HG03025 (cell line): ENCODE data around the gene SELENOO.

ENCODE experiments used
- ATAC-seq: cut with Tn5 transposase; IDR thresholded peaks from one replicate; pipeline ENCODE4 v1.9.1; 2021; ENCODE audit warnings: mild to moderate bottlenecking, moderate library complexity; ENCODE audit not compliant: unreplicated experiment, low FRiP score

Gene SELENOO

DNA sequence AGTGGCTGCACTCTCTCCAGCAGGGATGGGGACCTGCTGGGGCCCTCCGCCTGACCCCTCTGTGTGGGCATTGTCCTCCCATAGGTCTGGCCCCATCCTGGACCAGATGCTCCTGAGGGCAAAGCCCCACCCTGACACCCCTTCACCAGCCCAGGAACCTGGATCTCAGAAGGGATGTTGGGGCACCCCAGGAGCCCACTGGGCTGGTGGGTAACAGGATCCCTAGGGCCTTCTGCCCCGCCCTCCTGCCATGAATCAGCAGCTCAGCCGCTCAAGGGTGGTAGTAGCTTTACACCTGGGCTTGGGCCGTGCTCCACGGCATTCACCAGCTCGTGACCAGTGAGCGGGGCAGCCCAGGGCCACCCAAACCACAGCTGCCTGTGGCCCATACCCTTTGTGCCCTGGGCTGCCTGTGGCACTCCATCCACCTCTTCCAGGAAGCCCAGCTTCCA is 61.7 kb downstream of the SELENOO start:
- no peak for ATAC-seq

DNA sequence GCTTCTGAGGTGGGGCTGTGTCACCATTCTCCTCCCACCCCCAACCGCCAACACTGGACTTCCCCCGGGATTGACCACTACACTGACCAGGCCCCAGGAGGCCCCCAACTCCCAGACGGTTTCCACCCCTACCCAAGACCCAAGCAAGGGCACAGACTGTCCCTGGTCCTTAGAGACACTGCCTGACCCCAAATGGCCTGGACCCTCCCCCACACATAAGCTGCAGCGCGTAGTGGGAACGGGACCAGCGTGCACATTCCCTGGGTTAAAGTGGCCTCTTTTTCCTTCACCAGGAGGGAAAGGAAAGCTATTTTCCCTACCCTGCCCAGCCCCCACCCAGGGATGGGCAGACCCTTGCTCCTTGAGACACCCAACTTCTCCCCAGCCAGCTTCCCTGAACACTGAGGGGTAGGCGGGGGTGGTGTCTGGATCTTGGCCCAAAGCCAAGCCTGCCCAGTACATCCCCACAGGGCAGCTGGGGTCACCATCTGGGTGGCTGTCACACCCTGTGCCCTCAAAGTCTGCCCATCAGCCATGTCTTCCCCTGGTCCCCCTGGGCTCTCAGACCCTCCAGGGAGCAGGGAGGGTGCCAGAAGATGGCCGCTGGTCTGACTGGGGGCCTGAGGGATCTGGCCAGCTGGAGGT is 62.3 kb downstream of the SELENOO start:
- no peak for ATAC-seq

DNA sequence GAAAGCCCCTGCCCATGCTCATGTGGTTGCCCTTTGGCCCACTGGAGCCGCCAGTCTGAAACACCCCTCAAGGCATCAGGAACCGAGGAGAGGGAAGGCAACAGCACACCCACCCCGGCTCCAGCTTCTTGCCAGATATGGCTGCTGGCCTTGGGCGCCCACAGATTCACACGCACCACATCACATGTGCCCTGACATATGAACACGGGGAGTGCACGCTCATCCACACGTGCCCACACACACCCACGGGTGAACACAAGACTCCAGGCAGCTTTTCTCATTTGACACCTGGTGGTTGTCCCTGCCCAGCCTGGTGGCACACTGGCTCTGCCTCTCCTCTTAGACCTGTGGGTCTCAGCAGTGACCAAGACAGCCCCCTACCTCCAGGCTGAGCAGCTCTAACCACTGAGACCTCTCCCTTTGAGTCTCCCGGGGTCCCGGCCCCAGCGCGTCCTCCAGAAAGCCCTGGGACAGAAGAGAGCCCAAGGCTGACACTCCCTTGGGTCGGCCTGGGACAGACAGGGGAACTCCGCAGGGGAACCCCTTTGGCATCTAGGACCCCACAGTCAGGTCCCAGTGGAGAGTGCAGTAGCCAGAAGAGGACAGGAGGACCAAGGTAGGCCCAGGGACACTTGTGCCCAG is 63.4 kb downstream of the SELENOO start:
- no peak for ATAC-seq

DNA sequence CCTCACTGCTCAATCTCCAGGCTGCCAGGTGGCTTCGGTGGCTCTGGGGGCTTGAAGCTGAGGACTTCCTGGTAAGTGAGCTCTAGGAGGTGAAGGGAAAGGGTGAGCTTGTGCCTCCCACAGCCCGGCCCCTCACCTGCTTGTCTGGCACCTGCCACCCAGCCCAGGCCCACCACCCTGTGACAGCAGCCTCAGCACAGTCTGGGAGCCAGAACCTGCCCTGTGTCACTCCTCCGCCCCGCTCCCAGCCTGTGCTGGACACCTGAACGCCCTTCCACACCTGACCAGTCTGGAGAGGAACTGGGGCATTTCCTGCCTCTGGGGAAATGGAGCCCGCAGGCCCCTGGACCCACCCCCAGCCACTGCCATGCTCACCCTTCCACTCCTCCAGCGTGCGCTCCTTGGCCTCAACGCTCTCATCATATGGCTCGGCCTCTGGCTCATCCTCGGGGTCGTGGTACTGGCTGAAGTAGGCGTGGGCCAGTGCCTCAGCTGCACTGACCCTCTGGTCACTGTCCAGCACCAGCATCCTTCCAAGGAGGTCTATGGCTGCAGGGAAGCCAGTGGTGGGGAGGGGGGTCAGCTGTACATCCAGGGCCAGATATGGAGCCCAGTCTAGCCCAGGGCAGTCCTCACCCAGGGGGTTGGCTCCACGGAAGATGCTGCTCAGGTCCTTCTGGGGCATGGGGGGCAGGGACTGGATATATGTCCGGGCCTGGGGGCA is 64.3 kb downstream of the SELENOO start:
- ATAC-seq = no peak

DNA sequence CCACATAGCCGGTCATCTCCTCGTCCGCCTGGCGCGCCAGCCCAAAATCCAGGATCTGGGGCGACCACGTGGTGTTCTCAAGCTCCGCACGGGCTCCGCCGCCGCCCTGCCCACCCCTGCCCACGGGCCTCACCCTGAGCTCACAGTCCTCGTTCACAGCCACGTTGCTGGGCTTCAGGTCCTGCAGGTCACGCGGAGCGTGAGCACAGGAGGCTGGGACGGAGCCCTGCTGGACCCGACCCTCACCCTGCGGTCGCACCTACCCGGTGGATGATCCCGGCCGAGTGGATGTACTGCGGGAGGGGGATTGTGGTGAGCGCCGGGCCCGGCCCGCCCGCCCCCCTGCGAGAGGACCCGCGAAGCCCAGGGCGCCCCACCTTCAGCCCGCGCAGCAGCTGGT is 66.2 kb downstream of the SELENOO start:
- ATAC-seq = no peak
